Measurements from ENCODE around the gene PSD4.

The PSD4 gene

DNA sequence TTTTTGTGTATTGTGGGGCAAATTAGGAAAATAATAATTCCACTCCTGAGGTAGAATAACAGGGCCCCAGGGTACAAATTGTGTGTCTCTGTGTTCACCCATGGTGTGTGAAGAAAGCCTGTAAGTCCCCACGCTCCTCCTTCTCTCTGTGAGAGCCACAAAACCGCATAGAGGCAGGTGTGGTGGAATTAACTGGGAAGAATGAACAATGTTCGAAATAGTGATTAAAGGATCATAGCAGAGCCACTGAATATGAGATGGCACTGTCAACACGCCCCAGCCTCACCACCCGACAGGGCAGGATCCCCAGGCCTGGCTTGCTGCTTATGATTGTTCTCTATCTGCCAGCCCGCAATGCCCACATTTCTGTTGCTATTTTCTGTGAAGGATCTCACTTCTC is 32.3 kb upstream of the PSD4 start:
- no peak for DNase-seq (ENCODE audit: extremely low read depth in 1 of 2, low read depth in 1 of 2)

DNA sequence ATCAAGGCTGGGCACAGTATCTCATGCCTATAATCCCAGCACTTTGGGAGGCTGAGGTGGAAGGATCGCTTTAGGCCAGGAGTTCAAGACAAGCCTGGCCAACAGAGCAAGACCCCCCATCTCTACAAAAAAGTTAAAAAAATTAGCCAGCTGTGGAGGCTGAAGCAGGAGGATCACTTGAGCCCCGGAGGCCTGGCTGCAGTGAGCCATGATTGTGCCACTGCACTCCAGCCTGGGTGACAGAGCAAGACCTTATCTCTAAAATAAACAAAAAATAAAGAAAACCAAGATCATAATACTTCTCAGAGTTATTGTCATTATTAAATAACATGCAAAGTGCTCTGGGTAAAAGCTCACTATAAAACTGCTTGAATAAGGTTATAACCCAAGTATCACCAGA is 31.5 kb upstream of the PSD4 start:
- DNase-seq (ENCODE audit: extremely low read depth in 1 of 2, low read depth in 1 of 2): no peak

DNA sequence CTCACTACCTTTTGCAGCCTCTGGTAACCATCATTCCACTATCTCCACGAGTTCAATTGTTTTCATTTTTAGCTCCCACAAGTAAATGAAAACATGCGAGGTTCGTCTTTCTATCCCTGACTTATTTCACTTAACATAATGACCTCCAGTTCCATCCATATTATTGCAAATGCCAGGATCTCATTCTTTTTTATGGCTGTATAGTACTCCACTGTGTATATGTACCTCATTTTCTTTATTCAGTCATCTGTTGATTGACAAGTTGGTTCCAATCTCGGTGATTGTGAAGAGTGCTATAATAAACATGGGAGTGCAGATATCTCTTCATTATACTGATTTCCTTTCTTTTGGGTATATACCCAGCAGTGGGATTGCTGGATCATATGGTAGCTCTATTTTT is 29.5 kb upstream of the PSD4 start:
- DNase-seq (ENCODE audit: extremely low read depth in 1 of 2, low read depth in 1 of 2): no peak

DNA sequence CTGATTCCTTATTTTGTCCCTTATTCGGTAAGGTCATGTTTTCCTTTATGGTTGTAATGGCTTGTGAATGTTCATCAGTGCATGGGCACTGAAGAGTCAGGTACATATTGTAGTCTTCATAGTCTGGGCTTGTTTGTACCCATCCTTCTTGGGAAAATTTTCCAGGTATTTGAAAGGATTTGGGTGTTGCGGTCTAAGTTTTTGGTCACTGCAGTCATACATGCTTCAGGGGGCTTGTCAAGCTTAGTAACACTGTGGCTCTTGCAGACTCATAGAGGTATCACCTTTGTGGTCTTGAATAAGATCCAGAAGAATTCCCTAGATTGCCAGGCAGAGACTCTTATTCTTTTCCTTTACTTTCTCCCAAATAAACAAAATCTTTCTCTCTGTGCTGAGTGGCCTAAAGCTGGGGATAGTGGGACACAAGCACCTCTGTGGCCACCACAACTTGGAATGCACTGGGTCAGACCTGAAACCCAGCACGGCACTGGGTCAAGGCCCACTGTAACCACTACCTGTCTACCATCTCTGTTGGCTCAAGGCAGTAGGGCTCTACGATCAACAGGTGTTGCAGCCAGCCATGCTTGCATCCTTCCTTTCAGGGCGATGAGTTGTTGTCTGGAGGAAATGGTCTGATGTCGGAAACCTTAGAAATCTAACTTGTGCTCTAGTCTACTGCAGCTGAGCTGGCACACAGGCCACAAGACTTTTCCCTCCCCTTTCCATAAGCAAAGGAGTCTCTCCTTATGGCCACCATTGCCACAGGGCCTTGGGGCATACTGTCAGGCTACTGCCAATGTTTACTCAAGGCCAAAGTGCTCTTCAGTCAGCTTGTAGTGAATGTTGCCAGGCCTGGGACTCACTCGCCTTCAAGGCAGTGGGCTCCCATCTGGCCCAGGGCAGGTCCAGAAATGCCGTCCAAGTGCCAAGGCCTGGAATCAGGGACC is 24.9 kb upstream of the PSD4 start:
- no peak for DNase-seq (ENCODE audit: extremely low read depth in 1 of 2, low read depth in 1 of 2)

DNA sequence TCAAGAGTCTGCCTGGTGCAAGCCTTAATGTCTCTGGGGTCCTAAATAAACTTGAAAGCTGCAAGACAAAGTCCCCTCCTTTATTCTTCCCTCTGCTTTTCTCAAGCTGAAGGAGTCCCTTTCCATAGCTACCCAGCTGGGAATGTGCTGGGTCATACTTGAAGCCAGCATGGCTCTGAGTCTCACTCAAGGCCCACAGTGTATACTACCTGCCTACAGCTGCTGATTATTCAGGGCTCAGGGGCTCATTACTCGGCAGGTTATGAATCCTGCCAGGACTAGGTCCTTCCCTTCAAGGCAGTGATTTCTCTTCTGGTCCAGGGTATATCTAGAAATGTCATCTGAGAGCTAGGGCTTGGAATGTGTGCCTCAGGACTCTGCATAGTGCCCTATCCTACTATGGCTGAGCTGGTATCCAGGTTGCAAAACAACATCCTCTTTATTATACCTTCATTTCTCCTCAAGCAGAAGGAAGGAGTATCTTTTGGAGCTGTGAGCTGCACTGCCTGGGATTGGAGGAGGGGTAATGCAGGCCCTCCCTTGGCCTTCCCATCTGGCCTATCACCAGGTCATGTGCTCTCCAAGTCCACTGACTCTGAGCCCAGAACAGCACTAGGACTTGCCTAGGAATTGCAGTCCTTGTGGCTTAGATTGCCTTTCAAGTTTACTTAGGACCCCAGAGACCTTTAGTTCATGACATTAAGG is 24.1 kb upstream of the PSD4 start:
- no peak for DNase-seq (ENCODE audit: extremely low read depth in 1 of 2, low read depth in 1 of 2)

DNA sequence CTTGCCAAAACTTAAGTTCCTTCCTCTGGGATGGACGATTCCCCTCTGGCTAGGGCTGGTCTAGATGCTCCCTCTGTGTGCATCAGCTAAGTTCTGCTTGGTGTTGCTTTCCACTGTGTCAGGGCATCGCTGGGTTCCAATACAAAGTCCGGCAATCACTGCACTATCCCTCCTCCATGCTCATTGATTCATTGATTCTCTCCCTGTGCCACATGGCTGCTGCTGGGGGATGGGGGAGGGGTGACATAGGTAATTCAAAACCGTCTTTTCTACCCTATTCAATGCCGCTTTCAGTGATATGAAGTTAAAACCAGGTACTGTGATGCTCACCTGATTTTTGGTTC is 23.5 kb upstream of the PSD4 start:
- no peak for DNase-seq (ENCODE audit: extremely low read depth in 1 of 2, low read depth in 1 of 2)

DNA sequence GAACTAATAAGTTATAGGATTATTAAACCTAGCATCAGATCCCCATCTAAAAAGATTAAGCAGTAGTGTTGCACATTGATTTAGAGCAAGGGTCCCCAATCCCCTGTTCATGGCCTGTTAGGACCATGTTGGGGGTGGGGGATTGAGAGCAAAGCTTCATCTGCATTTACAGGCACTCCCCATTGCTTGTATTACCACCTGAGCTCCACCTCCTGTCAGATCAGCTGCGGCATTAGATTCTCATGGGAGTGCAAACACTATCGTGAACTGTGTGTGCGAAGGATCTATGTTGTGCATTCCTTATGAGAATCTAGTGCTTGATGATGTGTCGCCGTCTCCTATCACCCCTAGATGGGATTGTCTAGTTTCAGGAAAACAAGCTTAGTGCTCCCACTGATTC is 18.4 kb upstream of the PSD4 start:
- no peak for DNase-seq (ENCODE audit: extremely low read depth in 1 of 2, low read depth in 1 of 2)

DNA sequence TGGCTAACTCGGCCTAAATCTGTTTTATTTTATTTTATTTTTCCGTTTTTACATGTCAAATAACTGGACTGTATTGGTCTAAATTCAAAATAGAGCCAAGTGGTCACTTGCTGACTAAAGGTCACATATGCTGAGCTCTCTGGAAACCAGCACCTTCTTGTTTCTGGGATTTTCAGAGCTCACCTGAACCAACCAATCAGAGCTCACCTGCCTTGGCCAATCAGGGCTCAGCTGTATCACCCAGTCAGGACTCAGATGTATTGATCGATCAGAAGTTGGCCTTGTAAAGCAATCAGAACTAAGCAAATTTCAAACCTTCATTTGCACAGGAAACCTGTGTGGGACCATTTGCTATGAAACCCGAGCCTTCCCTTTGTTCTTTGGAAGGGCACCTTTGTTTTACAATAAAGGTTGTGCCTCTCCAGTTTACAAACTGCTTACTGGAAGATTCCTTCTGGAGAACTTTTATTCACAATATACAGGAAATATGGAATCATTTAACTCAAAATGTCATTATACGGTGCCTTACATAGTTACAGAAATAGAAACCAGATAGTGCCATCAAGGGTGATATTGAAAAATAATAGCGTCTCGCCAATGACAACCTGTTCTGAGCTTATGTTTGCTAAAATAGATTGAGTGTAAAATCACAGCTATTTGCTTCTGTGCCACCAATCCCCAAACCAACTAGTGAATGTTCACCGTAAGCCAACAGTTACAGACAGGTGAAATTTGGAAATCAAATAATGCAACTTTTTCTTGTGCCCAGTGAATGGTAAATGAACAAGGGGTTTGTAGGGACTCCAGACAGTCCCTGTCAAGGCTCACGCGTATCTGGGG is 17.3 kb upstream of the PSD4 start:
- no peak for DNase-seq (ENCODE audit: extremely low read depth in 1 of 2, low read depth in 1 of 2)

DNA sequence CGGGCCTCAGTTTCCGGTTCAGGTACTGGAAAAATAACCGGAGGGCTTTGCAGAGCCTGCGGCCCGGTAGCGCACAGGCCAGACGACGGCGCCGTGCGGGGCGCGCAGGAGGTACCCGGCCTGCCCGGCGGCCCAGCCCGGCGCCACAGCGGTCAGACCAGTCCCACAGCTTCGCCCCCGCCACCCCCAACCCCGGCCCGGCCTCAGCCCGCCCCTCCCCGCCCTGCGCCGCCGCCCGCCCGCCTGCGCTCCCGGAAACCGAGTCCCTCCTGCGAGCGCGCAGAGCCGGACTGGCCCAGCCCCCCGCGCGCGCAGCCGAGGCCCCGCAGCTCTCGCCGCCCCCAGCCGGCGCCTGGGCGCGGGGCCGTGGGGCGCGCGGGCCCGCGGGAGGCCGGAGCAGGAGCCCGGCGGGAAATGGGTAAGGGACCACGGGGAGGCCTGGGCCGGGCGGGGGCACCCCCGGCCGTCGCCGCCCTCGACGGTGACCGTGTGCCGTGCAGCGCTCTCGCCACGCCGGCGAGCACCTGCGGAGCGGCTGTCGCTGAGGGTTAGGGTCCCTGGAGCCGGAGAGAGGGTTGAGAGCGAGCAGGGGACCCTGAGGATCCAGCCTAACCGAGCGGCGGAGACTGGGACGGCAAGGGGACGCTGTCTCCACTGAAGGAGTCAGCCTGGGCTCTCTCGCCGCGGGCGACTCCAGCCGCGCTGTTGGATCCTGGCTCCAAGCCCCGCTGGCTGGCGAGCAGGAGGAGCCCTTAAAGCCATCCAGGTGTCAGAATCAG is 16.5 kb upstream of the PSD4 start:
- DNase-seq (ENCODE audit: extremely low read depth in 1 of 2, low read depth in 1 of 2): no peak

DNA sequence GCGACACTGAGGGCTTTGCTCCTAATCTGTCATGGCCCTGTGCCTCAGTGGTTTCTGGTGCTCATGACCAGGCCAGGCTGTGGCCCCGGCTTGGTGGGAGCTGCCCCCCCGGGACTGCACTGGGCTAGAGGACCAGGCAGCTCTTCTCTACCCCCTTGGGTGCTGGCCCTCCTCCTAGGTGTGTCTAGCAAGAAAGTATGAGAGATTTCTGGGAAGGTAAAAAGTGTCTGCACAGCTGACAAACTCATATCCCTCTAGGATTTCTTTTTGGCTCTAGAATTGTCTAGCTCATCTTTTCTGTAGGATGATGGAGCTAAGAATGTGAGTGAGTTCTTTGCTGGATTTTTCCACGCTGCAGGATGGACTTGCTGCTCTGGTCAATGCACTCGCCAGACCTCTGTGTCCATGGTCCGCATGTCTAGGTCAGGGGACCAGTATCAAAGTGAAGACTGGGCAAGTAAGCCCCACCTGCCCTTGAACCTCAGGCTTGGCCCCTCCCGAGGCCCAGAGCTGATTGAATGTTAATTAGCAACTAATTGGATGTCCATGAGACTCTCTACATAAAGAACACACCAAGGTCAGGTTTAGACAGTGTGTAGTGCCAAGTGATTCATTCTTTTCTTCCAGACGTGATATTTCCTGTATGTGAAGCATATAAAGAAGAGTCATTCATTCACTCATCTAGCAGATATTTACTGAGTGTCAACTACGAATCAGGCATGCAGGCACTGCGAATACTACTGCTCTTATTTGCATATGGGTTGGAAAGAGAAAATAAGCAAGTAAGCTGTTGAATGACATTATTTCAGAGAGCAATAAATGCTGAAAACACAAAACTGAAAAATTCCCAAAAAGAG is 15.6 kb upstream of the PSD4 start:
- no peak for DNase-seq (ENCODE audit: extremely low read depth in 1 of 2, low read depth in 1 of 2)

DNA sequence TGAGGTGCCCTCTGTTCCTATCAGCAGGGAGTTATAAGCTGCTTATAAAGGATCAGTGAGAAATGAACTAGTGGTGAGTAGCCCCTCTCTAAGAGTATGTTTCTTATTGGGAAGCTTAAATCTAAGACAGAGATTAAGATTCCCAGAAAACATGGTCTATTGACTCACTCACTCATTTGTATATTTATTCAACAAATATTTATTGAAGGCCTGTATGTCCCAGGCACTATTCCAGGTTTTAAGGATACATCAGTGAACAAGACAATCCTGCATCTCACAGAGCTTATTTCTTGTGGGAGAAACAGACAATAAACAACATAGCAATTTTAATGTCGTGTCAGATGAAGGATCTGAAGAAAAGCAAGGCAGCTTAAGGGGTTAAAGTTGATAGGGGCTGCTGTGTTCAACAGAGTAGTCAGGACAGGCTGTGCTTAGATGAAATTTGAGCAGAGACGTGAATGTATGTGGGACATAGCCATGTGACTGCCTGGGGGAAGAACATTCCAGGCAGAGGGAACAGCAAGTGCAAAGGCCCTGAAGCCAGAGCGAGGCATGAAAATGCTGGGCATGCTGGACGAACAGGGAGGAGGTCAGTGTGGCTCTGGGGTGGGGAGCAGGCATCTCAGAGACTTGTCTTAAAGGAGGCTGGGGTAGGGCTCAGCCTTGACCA is 14.8 kb upstream of the PSD4 start:
- DNase-seq (ENCODE audit: extremely low read depth in 1 of 2, low read depth in 1 of 2): no peak

DNA sequence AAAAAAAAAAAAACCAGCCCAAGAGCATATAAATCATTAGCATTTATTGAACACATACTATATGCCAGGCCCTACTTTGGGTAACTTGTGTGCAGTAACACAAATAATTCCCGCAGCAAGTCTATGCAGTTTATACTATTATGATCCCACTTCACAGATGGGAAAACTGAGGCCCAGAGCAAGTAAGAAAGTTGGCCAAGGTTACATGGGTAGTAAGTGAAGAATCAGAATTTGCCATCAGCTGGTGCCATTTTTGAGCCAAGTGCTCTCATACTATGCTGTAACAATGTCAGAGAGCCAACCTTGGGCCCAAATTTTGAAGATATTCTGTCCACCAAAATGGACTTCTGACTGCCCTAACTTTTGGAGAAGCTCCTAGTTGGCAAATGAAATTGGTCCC is 13.5 kb upstream of the PSD4 start:
- no peak for DNase-seq (ENCODE audit: extremely low read depth in 1 of 2, low read depth in 1 of 2)

DNA sequence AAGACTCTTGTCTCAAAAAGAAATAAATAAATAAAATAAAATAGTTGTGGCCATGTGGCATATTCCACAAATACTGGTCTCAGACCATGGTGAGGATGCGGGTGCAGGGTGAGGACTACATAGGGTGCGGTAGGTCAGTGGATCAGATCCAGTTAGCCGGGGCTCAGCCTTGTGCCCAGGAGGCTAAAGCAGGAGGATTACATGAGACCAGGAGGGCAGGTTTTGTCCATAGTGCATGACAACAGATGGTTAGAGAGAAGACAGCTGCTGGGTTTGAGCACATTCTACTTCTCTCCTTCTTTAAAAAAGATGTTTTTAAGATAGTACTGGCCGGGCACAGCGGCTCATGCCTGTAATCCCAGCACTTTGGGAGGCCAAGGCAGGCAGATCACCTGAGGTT is 12.8 kb upstream of the PSD4 start:
- no peak for DNase-seq (ENCODE audit: extremely low read depth in 1 of 2, low read depth in 1 of 2)

DNA sequence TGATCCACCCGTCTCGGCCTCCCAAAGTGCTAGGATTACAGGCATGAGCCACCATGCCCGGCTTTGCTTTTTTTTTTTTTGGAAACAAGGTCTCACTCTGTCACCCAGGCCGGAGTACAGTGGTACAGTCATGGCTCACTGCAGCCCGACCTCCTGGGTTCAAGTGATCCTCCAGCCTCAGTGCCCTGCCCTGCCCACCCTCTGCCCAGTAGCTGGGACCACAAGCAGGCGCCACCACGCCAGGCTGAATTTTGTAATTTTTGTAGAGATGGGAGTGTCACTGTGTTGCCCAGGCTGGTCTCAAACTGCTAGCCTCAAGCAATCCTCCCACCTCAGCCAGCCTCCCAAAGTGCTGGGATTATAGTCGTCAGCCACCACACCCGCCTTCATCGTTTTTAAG is 11.6 kb upstream of the PSD4 start:
- DNase-seq (ENCODE audit: extremely low read depth in 1 of 2, low read depth in 1 of 2): no peak

DNA sequence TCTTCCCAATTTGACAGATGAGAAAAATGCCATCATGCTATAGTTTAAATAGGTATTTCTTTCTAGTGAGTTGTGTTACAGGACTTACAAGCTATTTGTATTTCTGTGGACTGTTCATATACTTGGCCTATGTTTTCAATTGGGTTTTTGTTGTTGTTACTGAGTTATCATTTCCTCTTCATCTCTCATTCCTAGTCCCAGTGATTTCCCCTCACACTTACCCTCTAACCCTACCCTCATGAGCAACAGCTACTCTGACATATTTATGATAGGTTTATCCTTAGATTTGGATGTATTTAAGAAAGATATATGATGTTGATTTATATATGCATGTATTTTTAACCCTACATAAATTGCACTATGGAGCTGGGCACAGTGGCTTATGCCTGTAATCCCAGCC is 10.9 kb upstream of the PSD4 start:
- no peak for DNase-seq (ENCODE audit: extremely low read depth in 1 of 2, low read depth in 1 of 2)

DNA sequence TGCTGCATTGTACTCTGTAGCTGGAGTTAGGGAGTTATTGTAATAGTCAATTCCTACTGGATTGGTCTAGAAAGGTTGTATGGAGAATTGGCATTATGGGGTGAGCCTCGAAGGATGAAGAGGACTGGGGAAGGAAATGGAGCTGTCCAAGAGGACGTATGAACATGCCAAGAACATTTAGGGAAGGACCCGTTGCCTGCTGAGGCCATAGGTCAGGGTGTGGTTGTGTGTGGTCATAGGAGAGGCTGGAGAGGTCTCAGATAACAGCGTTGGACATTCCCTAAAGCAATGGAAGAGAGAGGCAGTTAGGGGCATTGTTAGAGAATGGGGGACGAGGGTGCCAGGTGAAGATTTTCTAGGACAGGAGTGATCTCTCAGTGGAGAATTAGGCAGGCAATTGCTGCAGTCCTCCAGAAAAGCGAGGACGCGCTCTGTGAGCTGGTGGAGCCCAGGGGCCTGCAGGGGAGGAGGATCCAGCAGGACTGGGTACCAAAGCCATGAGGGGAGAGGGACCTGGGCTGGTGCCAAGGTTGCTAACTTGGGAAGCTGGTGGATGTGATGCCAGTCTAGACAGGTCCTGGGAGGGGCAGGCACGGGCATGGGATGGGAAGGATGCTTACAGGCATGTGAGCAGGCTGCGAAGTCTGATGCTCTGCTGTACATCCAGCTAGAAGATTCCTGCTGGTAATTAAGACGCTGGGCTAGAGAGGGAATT is 9.4 kb upstream of the PSD4 start:
- DNase-seq (ENCODE audit: extremely low read depth in 1 of 2, low read depth in 1 of 2): no peak

DNA sequence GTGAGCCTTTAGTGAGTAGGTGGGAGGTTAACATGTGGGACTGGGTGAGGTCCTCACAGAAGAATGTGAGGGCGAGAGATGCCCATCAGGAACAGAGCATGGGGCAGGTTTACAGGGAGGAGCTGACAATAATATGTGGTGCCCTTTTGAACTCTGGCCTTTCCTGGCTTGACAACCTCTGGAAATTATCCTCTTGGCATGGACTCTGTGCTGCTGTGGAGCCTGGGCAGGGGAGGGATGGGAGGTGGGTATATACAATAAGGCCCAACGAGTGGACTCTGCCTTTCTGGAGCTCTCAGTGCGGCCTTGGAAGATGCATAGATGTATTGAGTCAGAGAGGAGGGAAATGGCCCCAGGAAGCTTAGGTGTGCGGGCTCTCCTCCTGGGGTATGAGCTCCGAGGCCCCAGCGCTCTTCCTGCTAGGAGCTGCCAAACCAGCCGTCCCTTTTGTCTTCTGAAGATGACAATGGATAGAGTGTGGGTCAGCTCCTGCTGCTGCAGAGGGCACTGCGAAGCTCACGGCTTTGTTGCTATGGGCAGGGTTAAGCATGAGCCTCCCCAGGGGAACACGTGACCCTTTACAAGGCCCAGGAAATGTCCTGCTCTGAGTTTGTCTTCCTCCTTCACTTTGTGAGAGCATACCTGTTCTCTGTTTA is 8.7 kb upstream of the PSD4 start:
- no peak for DNase-seq (ENCODE audit: extremely low read depth in 1 of 2, low read depth in 1 of 2)

DNA sequence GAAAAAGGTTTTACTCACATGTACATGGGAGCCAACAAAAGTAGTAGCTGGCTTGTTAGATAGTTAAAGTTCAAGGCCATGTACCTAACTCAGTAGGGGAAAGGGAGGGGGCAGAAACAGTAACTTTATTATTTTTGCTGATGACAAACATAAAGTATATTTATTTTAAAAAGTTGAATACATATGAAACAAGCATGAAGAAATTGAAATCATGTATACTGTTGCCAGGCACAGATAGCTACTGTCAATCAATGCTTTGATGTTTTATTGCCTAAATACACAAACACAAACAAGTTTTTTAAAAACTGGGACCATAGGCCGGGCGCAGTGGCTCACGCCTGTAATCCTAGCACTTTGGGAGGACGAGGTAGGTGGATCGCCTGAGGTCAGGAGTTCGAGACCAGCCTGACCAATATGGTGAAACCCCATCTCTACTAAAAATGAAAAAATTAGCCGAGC is 7.6 kb upstream of the PSD4 start:
- no peak for DNase-seq (ENCODE audit: extremely low read depth in 1 of 2, low read depth in 1 of 2)

Data from activated CD8-positive, alpha-beta memory T cell treated with anti-CD3 and anti-CD28 coated beads for 1 hour (primary cell).